Measurements from ENCODE around the gene CCR5.

Gene CCR5

GRCh38 chr3:46344476-46344875 is 26.3 kb upstream of the CCR5 start:
- H3K27ac ChIP-seq (ENCODE audit: low read length) = no peak overlapping the region
- no peaks in the 10 kb centered on the region for H3K79me2 ChIP-seq (ENCODE audit: low read length)
- H3K9me2 ChIP-seq (replicated peaks; ENCODE audit: insufficient read depth, low read length) = no peaks in the 10 kb centered on the region
- H3F3A ChIP-seq (ENCODE audit: insufficient read depth, low read length) = peaks cover 13% of the 10 kb centered on the region
- no peak overlapping the region for H2AFZ ChIP-seq (ENCODE audit: low read length)
- H3K4me1 ChIP-seq (ENCODE audit: low read length) = peaks cover 20% of the 10 kb centered on the region
- no peak overlapping the region for H3K4me3 ChIP-seq (ENCODE audit: low read length)
- no peaks in the 10 kb centered on the region for H4K20me1 ChIP-seq (ENCODE audit: insufficient read depth, low read length)
- no peaks in the 10 kb centered on the region for H3K36me3 ChIP-seq (replicated peaks; ENCODE audit: insufficient read depth, low read length)
- no peak for TF ChIP-seq CTCF (IDR thresholded peaks at IDR 0.05; ENCODE audit: low read length)
- TF ChIP-seq EZH2 (optimal IDR thresholded peaks at IDR 0.05; ENCODE audit: low read depth, low read length) = no peak
- TF ChIP-seq EZH2phosphoT487 (IDR thresholded peaks at IDR 0.05; ENCODE audit: low read length) = no peak
- no peak overlapping the region for H3K9ac ChIP-seq (ENCODE audit: low read length)
- H3K27me3 ChIP-seq (replicated peaks; ENCODE audit: insufficient read depth, low read length) = no peaks in the 10 kb centered on the region
- no peak overlapping the region for H3K4me2 ChIP-seq (ENCODE audit: low read depth, low read length)
- H3K9me3 ChIP-seq (replicated peaks; ENCODE audit: insufficient read depth, low read length) = no peaks in the 10 kb centered on the region
- DNase-seq = no peak

GRCh38 chr3:46348823-46349482 is 21.8 kb upstream of the CCR5 start:
- peak overlapping the region; percentile 97 for H3K4me2 ChIP-seq (ENCODE audit: low read depth, low read length)

DNA sequence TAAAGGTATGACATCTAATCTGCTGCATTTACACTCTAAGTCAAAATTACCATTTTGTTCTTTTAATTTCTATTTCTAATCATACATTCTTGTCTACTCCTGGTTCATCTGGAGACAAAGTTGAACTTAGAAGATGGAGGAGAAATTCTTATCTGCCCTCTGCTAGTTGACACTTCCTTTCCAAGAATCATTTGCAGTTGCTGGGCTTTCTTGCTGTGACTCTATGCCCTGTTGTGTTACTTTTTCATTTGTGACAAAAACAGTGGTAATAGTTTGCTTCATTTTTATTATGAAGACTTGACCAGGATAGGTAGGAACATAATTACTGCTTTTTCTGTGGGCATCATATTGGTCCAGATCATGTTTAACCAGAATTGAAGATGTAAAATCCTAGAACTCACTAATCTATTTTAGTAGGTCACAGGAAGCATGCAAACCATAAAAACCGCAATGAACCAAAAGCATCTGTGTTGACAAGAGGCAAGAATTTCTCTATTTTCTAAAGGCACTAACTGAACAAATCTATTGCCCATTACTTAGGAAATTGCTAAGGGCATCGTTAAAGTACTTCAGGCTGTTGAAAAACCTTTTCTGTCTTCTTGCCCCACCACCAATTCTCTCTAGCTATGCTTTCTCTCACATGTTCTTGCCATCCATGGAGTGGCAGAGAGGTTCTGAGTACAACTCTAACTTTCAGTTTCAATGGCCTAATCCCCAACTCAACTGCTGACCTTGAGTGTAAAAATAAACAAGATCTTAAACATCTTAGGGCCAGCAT is 21.1 kb upstream of the CCR5 start:
- Histone ChIP-seq H3K9me2 (replicated peaks; ENCODE audit: insufficient read depth, low read length) (no peaks in the 10 kb centered on the region), H3K4me1 (ENCODE audit: low read length) (peaks cover 71% of the 10 kb centered on the region), H3K9ac (ENCODE audit: low read length) (peak overlapping the region; percentile 83), H4K20me1 (ENCODE audit: insufficient read depth, low read length) (no peaks in the 10 kb centered on the region), H3K4me3 (ENCODE audit: low read length) (peak overlapping the region; percentile 16; the same call in 1 of the 2 replicates), H3K9me3 (replicated peaks; ENCODE audit: insufficient read depth, low read length) (no peaks in the 10 kb centered on the region), H3K79me2 (ENCODE audit: low read length) (peaks cover 6% of the 10 kb centered on the region; the same call in 1 of the 2 replicates), H3K4me2 (ENCODE audit: low read depth, low read length) (peak overlapping the region; percentile 97), H3K27ac (ENCODE audit: low read length) (peak overlapping the region; percentile 99), H2AFZ (ENCODE audit: low read length) (0 out of 2 replicates have a peak overlapping the region, but pooled peaks have one; percentile 45), H3K36me3 (replicated peaks; ENCODE audit: insufficient read depth, low read length) (no peaks in the 10 kb centered on the region), H3K27me3 (replicated peaks; ENCODE audit: insufficient read depth, low read length) (no peaks in the 10 kb centered on the region), H3F3A (ENCODE audit: insufficient read depth, low read length) (peaks cover 43% of the 10 kb centered on the region)
- TF ChIP-seq EZH2 (optimal IDR thresholded peaks at IDR 0.05; ENCODE audit: low read depth, low read length) = no peak
- no peak for TF ChIP-seq EZH2phosphoT487 (IDR thresholded peaks at IDR 0.05; ENCODE audit: low read length)
- no peak for TF ChIP-seq CTCF (IDR thresholded peaks at IDR 0.05; ENCODE audit: low read length)
- no peak for DNase-seq

More at GRCh38 chr3:46348823-46349482, 21.8 kb upstream of the CCR5 start:
- TF ChIP-seq CTCF (IDR thresholded peaks at IDR 0.05; ENCODE audit: low read length) (no peak), EZH2phosphoT487 (IDR thresholded peaks at IDR 0.05; ENCODE audit: low read length) (no peak), EZH2 (optimal IDR thresholded peaks at IDR 0.05; ENCODE audit: low read depth, low read length) (no peak)
- peak overlapping the region; percentile 83 for H3K9ac ChIP-seq (ENCODE audit: low read length)
- H3K9me3 ChIP-seq (replicated peaks; ENCODE audit: insufficient read depth, low read length) = no peaks in the 10 kb centered on the region
- peak overlapping the region; percentile 16; the same call in 1 of the 2 replicates for H3K4me3 ChIP-seq (ENCODE audit: low read length)
- H3K27ac ChIP-seq (ENCODE audit: low read length) = peak overlapping the region; percentile 99
- no peaks in the 10 kb centered on the region for H4K20me1 ChIP-seq (ENCODE audit: insufficient read depth, low read length)
- H3K4me1 ChIP-seq (ENCODE audit: low read length) = peaks cover 64% of the 10 kb centered on the region
- H2AFZ ChIP-seq (ENCODE audit: low read length) = peak overlapping the region; percentile 45
- no peaks in the 10 kb centered on the region for H3K9me2 ChIP-seq (replicated peaks; ENCODE audit: insufficient read depth, low read length)
- no peaks in the 10 kb centered on the region for H3K27me3 ChIP-seq (replicated peaks; ENCODE audit: insufficient read depth, low read length)
- H3K79me2 ChIP-seq (ENCODE audit: low read length) = 0 out of 2 replicates have a peak, but pooled peaks cover under 1% of the 10 kb centered on the region
- H3F3A ChIP-seq (ENCODE audit: insufficient read depth, low read length) = peaks cover 43% of the 10 kb centered on the region
- DNase-seq = peak; percentile 46
- no peaks in the 10 kb centered on the region for H3K36me3 ChIP-seq (replicated peaks; ENCODE audit: insufficient read depth, low read length)

Measured in MM.1S (cell line).